Smooth muscle cell (in vitro differentiated cells): ENCODE results near the gene SPAM1. TPM values are rescaled to one million over a fixed set of nuclear protein-coding genes. Genes with fewer than 3 reads are reported as not detected.

Experiments used
- DNase-seq: peaks from one replicate; lab custom pipeline; 2025; ENCODE audit not compliant: unreplicated experiment; lab: John Stamatoyannopoulos, UW
- H2AFZ ChIP-seq: fragments of 200-600 bp; sonication (generic); 2 replicates; pipeline ENCODE4 v1.6.0; 2016; ENCODE audit warnings: antibody characterized with exemption, low read depth, mild to moderate bottlenecking
- H3F3A ChIP-seq: fragments of 200-600 bp; sonication (generic); 2 replicates; pipeline ENCODE4 v1.6.0; 2017; ENCODE audit warnings: antibody characterized with exemption, low read depth
- H3K27ac ChIP-seq: fragments of 200-600 bp; sonication (generic); 2 replicates; pipeline ENCODE4 v1.5.1; 2016; ENCODE audit warnings: low read depth, mild to moderate bottlenecking
- H3K27me3 ChIP-seq: fragments of 200-600 bp; sonication (generic); 2 replicates; pipeline ENCODE4 v1.6.1; 2016; ENCODE audit warnings: low read depth, mild to moderate bottlenecking
- H3K36me3 ChIP-seq: fragments of 200-600 bp; sonication (generic); 2 replicates; pipeline ENCODE4 v1.5.1; 2016; ENCODE audit warnings: low read depth
- H3K4me1 ChIP-seq: fragments of 200-600 bp; sonication (generic); 2 replicates; pipeline ENCODE4 v1.5.1; 2016; ENCODE audit warnings: low read depth
- H3K4me2 ChIP-seq: fragments of 200-600 bp; sonication (generic); 2 replicates; pipeline ENCODE4 v1.6.0; 2016; ENCODE audit warnings: mild to moderate bottlenecking
- H3K4me3 ChIP-seq: fragments of 200-600 bp; sonication (generic); 2 replicates; pipeline ENCODE4 v1.5.1; 2016; ENCODE audit warnings: mild to moderate bottlenecking
- H3K79me2 ChIP-seq: fragments of 200-600 bp; sonication (generic); 2 replicates; pipeline ENCODE4 v1.6.0; 2016; ENCODE audit warnings: low read depth, mild to moderate bottlenecking
- H3K9ac ChIP-seq: fragments of 200-600 bp; sonication (generic); 2 replicates; pipeline ENCODE4 v1.6.0; 2016; ENCODE audit warnings: low read depth
- H3K9me3 ChIP-seq: fragments of 200-600 bp; sonication (generic); replicated peaks from 2 replicates; pipeline ENCODE4 v1.5.1; 2016; ENCODE audit warnings: low read depth
- H4K20me1 ChIP-seq: fragments of 200-600 bp; sonication (generic); 2 replicates; pipeline ENCODE4 v1.6.0; 2016; ENCODE audit warnings: low read depth
- CTCF ChIP-seq: fragments of 200-600 bp; sonication (generic); IDR thresholded peaks from 2 replicates; pipeline ENCODE4 v1.5.1; 2017; ENCODE audit warnings: borderline replicate concordance, mild to moderate bottlenecking, antibody characterized with exemption; ENCODE audit not compliant: insufficient read depth, poor library complexity, severe bottlenecking
- WGBS: methylation state at CpG from one replicate; pipeline ENCODE4 v1.1.7; 2016; ENCODE audit warnings: low lambda C conversion rate; 5-methylcytosine and 5-hydroxymethylcytosine counted together
- polyA plus RNA-seq: library from polyadenylated mRNA; unstranded; fragments of >200 nt; fragmentation: Nextera tagmentation; extraction: Ambion mirVana; gene quantifications from 2 replicates; pipeline ENCODE4 v1.2.1, GENCODE V29; 2016
- total RNA-seq: library from RNA; depleted of rRNA; stranded (reverse); fragments of >200 nt; gene quantifications from 2 replicates; pipeline ENCODE4 v1.2.3, GENCODE V29; 2014

SPAM1 gene
- total and polyA plus RNA-seq, 2 experiments from 2014 or later: not detected

DNA sequence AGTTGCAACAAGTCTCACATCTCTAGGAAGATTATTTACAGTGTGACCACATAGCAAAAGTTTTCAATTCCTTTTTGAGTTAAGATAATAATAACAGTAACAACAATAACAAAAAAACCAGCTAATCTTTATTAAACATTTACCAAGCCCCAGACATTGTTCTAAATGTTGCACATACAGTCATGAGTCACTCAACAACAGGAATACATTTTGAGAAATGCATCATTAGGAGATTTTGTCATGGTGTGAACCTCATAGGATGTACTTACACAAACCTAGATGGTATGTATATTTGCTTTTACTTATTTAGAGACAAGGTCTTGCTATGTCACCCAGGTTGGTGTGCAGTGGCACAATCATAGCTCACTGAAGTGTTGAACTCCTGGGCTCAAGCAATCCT is 52.0 kb downstream of the SPAM1 start:
- Histone ChIP-seq H3K79me2 (no peaks in the 10 kb centered on the region), H3K9ac (no peak overlapping the region), H3F3A (no peaks in the 10 kb centered on the region), H2AFZ (no peak overlapping the region), H3K4me1 (no peaks in the 10 kb centered on the region), H3K36me3 (no peaks in the 10 kb centered on the region), H3K4me3 (no peak overlapping the region), H3K27me3 (no peaks in the 10 kb centered on the region), H3K9me3 (no peaks in the 10 kb centered on the region), H3K27ac (no peak overlapping the region), H3K4me2 (no peak overlapping the region), H4K20me1 (no peaks in the 10 kb centered on the region)
- TF ChIP-seq CTCF: no peak
- no peak for DNase-seq

DNA sequence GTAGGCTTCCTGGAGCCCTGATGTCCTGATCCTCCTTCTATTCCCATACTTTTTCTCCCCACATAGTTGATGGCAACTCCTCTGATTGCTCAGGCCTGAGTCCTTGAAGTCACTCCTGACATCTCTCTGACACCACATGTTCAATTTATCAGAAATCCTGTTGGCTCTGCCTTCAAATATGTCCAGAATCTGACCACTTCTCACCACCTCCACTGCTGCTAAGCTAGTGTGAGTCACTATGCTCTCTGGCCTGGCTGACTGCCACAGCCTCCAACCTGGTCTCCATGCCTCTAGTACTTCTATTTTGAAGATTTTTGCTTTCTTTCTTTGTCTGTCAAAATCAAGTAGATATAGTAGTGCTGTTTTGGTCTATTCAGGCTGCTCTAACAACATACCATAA is 54.8 kb downstream of the SPAM1 start:
- no peaks in the 10 kb centered on the region for H3K27me3 ChIP-seq
- H3F3A ChIP-seq: no peaks in the 10 kb centered on the region
- no peaks in the 10 kb centered on the region for H3K9me3 ChIP-seq
- no peaks in the 10 kb centered on the region for H3K79me2 ChIP-seq
- no peaks in the 10 kb centered on the region for H3K4me1 ChIP-seq
- H3K4me3 ChIP-seq: no peak overlapping the region
- H3K27ac ChIP-seq: no peak overlapping the region
- H3K4me2 ChIP-seq: no peak overlapping the region
- no peaks in the 10 kb centered on the region for H4K20me1 ChIP-seq
- no peak overlapping the region for H2AFZ ChIP-seq
- no peaks in the 10 kb centered on the region for H3K36me3 ChIP-seq
- no peak for DNase-seq
- H3K9ac ChIP-seq: no peak overlapping the region
- TF ChIP-seq CTCF: no peak

- Histone ChIP-seq H4K20me1 (no peaks in the 10 kb centered on the region), H3K27ac (no peak overlapping the region), H3K4me1 (no peaks in the 10 kb centered on the region), H3F3A (no peaks in the 10 kb centered on the region), H3K79me2 (no peaks in the 10 kb centered on the region), H3K9ac (no peak overlapping the region), H3K9me3 (no peaks in the 10 kb centered on the region), H3K27me3 (no peaks in the 10 kb centered on the region), H3K36me3 (no peaks in the 10 kb centered on the region), H3K4me2 (peak overlapping the region; percentile 31), H3K4me3 (no peak overlapping the region), H2AFZ (no peak overlapping the region)
- 38% methylated on average over 2 of the region's 2 CpGs for WGBS
- TF ChIP-seq CTCF: no peak
- no peak for DNase-seq
Observed at GRCh38 chr7:123987445-123987844, 62.4 kb downstream of the SPAM1 start.

- no peak overlapping the region for H2AFZ ChIP-seq
- no peak for TF ChIP-seq CTCF
- H3K4me1 ChIP-seq: peaks cover 12% of the 10 kb centered on the region
- no peaks in the 10 kb centered on the region for H3F3A ChIP-seq
- no peaks in the 10 kb centered on the region for H4K20me1 ChIP-seq
- H3K27me3 ChIP-seq: no peaks in the 10 kb centered on the region
- WGBS: 42% methylated on average over 2 of the region's 2 CpGs
- no peak overlapping the region for H3K4me3 ChIP-seq
- H3K79me2 ChIP-seq: no peaks in the 10 kb centered on the region
- H3K9me3 ChIP-seq: no peaks in the 10 kb centered on the region
- H3K36me3 ChIP-seq: no peaks in the 10 kb centered on the region
- no peak overlapping the region for H3K4me2 ChIP-seq
- no peak for DNase-seq
- H3K9ac ChIP-seq: no peak overlapping the region
- no peak overlapping the region for H3K27ac ChIP-seq
Observed at GRCh38 chr7:123992913-123993518, 68.0 kb downstream of the SPAM1 start.
